Adrenal gland (tissue), 19 donors: ENCODE measurements around the gene CFAP141. TPM values are rescaled to one million over a fixed set of nuclear protein-coding genes. Genes with fewer than 3 reads are reported as not detected.

Source experiments
- DNase-seq, 7 donors: peaks; one replicate each; pipeline ENCODE4 v3.0.0-alpha.2; 2019 to 2020
- H3K27ac ChIP-seq, 5 donors: fragments of 200-600 bp; sonication (generic) in 4 of 5; 1 replicate in 3 of 5; 2 replicates in 2 of 5; pipeline versions ENCODE4 v1.5.1 to v1.8.0; 2016 to 2020; ENCODE audit warnings: mild to moderate bottlenecking in 1 of 5
- H3K27me3 ChIP-seq: fragments of 200-600 bp; 2 replicates; pipeline ENCODE4 v1.8.0; 2021
- H3K36me3 ChIP-seq, 2 donors: fragments of 200-600 bp; replicated peaks in 1 of 2; 1 replicate in 1 of 2; 2 replicates in 1 of 2; pipeline versions ENCODE4 v1.5.1 to v1.8.0; 2018 to 2022
- H3K4me1 ChIP-seq, 2 donors: fragments of 200-600 bp; replicated peaks in 1 of 2; 1 replicate in 1 of 2; 2 replicates in 1 of 2; pipeline versions ENCODE4 v1.5.1 to v1.8.0; 2018 to 2021
- H3K4me3 ChIP-seq, 4 donors: fragments of 200-600 bp; sonication (generic) in 3 of 4; one replicate each; pipeline ENCODE4 v1.5.1; 2016 to 2018
- H3K9me3 ChIP-seq, 3 donors: fragments of 200-600 bp; sonication (generic) in 1 of 3; replicated peaks in 1 of 3; 1 replicate in 2 of 3; 2 replicates in 1 of 3; pipeline versions ENCODE4 v1.5.1 to v1.8.0; 2016 to 2021
- POLR2A ChIP-seq, 2 donors: fragments of 450-650 bp; IDR thresholded peaks; one replicate each; pipeline ENCODE4 v1.6.1; 2017; ENCODE audit warnings: antibody characterized with exemption in 2 of 2, mild to moderate bottlenecking in 2 of 2, moderate library complexity in 1 of 2
- WGBS, 4 donors: extraction: QIAGEN DNeasy Blood & Tissue Kit in 2 of 4; methylation state at CpG; one replicate each; pipeline versions ENCODE4 v1.1.5 to v1.1.7; 2013 to 2017; 5-methylcytosine and 5-hydroxymethylcytosine counted together
- intact Hi-C, 2 donors: fragments of 100-400 bp; cut with DNase I; formaldehyde crosslinking; loops; one replicate each; pipeline versions ENCODE4 v1.14.1 to v1.15.0; 2022 to 2023
- long read RNA-seq, 10 donors: library from polyadenylated mRNA in 3 of 10; unstranded in 2 of 10; stranded (forward) in 1 of 10; transcript quantifications; one replicate each; pipeline ENCODE4 v2.0.0 and lab custom pipeline, GENCODE V29; 2021 to 2026
- polyA plus RNA-seq, 3 donors: library from polyadenylated mRNA; stranded (reverse); fragments of 200-250 nt in 2 of 3; fragments of 350-450 nt in 1 of 3; fragmentation: Illumina TruSeq in 1 of 3; extraction: RNeasy Lipid Tissue Mini Kit (QIAGEN cat#74804) in 1 of 3; gene quantifications; one replicate each; pipeline ENCODE4 v1.2.3, GENCODE V29; 2013 to 2014
- total RNA-seq, 9 donors: library from RNA; depleted of rRNA in 4 of 9; stranded (reverse); fragments of >200 nt in 4 of 9; fragments of 120-200 nt in 1 of 9; fragmentation: NEBNext Ultra II Directional in 1 of 9; extraction: Animal tissue kit (Norgen Biotek cat#: 25700) in 1 of 9; gene quantifications; one replicate each; pipeline versions ENCODE4 v1.1.0 to v1.2.4, GENCODE V29; 2013 to 2023
- TF ChIP-seq, protein P1 (sequence below), 6 experiments: fragments of 450-650 bp in 4 of 6; fragments of 200-600 bp in 2 of 6; sonication (generic) in 1 of 6; IDR thresholded peaks; 1 replicate in 5 of 6; 2 replicates in 1 of 6; pipeline versions ENCODE4 v1.5.1 to v1.8.0; 2016 to 2021; ENCODE audit warnings: antibody characterized with exemption in 6 of 6, mild to moderate bottlenecking in 2 of 6, moderate library complexity in 1 of 6
- donor health status: healthy with polysubstance abuse.
- donor health status: Bipolar disorder and iron deficiency.
- donor health status: DM: yes; HTN: yes; CAD: no.
- donor health status: DM: no; HTN: no; CAD: no.
- donor health status: DM: no; HTN: no; CAD: no.
- donor health status: DM: yes; HTN: yes; CAD: no.

The CFAP141 gene
- total RNA-seq (not detected), polyA plus RNA-seq (under 1 TPM in 1 of 3 donors, not detected in 2; 0.51 TPM)
- long read RNA-seq, donor 1 = 0 reads
- long read RNA-seq, donor 2 = 0 reads
- long read RNA-seq, donor 3 = 0 reads
- long read RNA-seq, donor 4 = 0 reads
- long read RNA-seq, donor 5 = 0 reads
- long read RNA-seq, donor 6 = 0 reads
- long read RNA-seq, donor 7 = 0 reads
- long read RNA-seq, donor 8 = 0 reads
- long read RNA-seq, donor 9 = 0 reads
- long read RNA-seq, donor 10 = 0 reads

- intact Hi-C loops = no loop called here
- no peak for TF ChIP-seq POLR2A (IDR thresholded peaks at IDR 0.05)
- TF ChIP-seq, protein P1, sequence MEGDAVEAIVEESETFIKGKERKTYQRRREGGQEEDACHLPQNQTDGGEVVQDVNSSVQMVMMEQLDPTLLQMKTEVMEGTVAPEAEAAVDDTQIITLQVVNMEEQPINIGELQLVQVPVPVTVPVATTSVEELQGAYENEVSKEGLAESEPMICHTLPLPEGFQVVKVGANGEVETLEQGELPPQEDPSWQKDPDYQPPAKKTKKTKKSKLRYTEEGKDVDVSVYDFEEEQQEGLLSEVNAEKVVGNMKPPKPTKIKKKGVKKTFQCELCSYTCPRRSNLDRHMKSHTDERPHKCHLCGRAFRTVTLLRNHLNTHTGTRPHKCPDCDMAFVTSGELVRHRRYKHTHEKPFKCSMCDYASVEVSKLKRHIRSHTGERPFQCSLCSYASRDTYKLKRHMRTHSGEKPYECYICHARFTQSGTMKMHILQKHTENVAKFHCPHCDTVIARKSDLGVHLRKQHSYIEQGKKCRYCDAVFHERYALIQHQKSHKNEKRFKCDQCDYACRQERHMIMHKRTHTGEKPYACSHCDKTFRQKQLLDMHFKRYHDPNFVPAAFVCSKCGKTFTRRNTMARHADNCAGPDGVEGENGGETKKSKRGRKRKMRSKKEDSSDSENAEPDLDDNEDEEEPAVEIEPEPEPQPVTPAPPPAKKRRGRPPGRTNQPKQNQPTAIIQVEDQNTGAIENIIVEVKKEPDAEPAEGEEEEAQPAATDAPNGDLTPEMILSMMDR (IDR thresholded peaks at IDR 0.05) = no peak
- no peaks in the 10 kb centered on the region for H3K9me3 ChIP-seq
- no peak within 1 kb of the TSS for H3K4me3 ChIP-seq
- peaks cover 0 to 62% of the 10 kb centered on the region in 2 donors for H3K36me3 ChIP-seq
- no peak within 1 kb of the TSS for H3K27ac ChIP-seq
- WGBS, 4 donors = 70 to 89% (median 77%) methylated on average over 1 of the region's 1 CpG
- no peaks in the 10 kb centered on the region for H3K4me1 ChIP-seq
- DNase-seq = peak in 1 of 7 donors; percentile 52
- no peaks in the 10 kb centered on the region for H3K27me3 ChIP-seq
These were observed at the start of gene CFAP141 for GRCh38 chr1:154206196-154206595. Gene CFAP141, minus strand, starts transcription at chr1:154206333. Its CDS starts 26 bp downstream, at chr1:154206307.

GRCh38 chr1:154253671-154254070, 47.5 kb upstream of the CFAP141 start:
- H3K9me3 ChIP-seq = no peaks in the 10 kb centered on the region
- no peak overlapping the region for H3K4me3 ChIP-seq
- TF ChIP-seq POLR2A (IDR thresholded peaks at IDR 0.05) = no peak
- TF ChIP-seq, protein P1 (IDR thresholded peaks at IDR 0.05) = no peak
- H3K4me1 ChIP-seq = no peaks in the 10 kb centered on the region
- H3K36me3 ChIP-seq = peaks cover 0 to 100% of the 10 kb centered on the region in 2 donors
- no peak overlapping the region for H3K27ac ChIP-seq
- no peaks in the 10 kb centered on the region for H3K27me3 ChIP-seq
- DNase-seq = no peak
- intact Hi-C loops = no loop called here
- 90 to 95% (median 92%) methylated on average over 7 of the region's 7 CpGs for WGBS, 4 donors

DNA sequence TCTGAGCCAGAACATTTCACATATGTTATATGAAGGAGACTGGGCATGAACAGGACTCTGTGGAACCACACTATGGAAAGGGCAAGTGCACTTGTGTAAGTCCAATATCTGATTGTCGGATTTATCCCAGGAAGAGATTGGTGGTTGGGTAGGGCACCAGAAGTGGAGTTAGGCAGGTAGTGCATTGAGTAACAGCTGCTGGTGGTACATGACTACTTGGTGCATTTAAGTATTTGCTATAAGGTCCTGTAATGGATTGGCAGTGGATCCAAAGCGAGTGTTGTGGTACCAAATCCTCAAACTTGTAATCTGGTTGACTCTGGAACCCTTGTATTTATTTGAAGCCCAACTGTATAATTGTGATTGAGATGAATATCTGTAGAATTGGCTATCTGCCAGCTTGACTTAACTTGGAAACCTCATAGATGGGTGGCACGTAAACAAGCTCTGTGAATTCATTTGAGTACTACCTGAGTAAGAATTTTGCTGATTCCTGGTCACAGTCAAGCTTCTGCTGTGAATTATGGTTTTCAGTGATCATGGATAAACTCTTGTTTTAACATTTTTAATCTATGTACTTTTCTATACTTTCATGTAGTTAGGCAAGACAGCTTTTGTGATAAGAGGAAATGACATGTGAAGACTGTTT, 35.7 kb upstream of the CFAP141 start:
- WGBS, 4 donors = 90 to 95% (median 92%) methylated on average over 3 of the region's 3 CpGs

DNA sequence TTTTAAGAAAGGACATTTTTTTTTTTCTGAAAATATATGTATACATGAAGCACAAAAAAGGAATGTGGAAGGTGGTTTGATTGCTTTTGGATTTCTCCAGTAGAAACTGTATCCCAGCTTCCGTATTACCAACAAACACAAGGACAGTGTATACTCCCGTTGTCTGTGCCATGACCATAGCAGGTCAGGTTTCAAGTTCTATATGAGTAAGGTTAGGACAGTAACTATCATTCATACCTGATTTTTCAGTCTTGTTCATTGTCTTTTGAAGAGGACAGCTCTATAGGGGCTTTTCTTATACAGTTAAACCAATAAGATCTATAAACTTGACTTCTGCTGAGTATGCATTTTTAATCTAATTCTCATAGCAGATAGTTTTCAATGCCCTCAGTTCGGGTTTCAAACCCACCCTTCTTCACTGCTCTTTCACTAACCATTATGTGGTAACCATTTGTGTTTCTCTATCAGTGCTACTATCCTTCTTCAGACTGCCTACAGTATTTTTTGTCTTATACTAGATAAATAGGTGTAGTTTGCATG, 34.2 kb upstream of the CFAP141 start:
- H3K27me3 ChIP-seq = no peaks in the 10 kb centered on the region
- 90 to 94% (median 92%) methylated on average over 3 of the region's 3 CpGs for WGBS, 4 donors
- no peak overlapping the region for H3K4me3 ChIP-seq
- H3K27ac ChIP-seq = no peak overlapping the region
- DNase-seq = no peak
- no peaks in the 10 kb centered on the region for H3K9me3 ChIP-seq
- H3K4me1 ChIP-seq = peaks cover 0 to 3% of the 10 kb centered on the region in 2 donors
- peaks cover 0 to 93% of the 10 kb centered on the region in 2 donors for H3K36me3 ChIP-seq
- intact Hi-C loops = no loop called here
- TF ChIP-seq, protein P1 (IDR thresholded peaks at IDR 0.05) = no peak
- no peak for TF ChIP-seq POLR2A (IDR thresholded peaks at IDR 0.05)

More for the DNA sequence above, 35.7 kb upstream of the CFAP141 start:
- TF ChIP-seq, protein P1 (IDR thresholded peaks at IDR 0.05) = no peak
- TF ChIP-seq POLR2A (IDR thresholded peaks at IDR 0.05) = no peak
- H3K36me3 ChIP-seq = peaks cover 0 to 93% of the 10 kb centered on the region in 2 donors
- H3K4me3 ChIP-seq = no peak overlapping the region
- H3K9me3 ChIP-seq = no peaks in the 10 kb centered on the region
- H3K27me3 ChIP-seq = no peaks in the 10 kb centered on the region
- intact Hi-C loops = no loop called here
- no peak for DNase-seq
- H3K27ac ChIP-seq = no peak overlapping the region
- peaks cover 0 to 4% of the 10 kb centered on the region in 2 donors for H3K4me1 ChIP-seq
